Stimulated activated CD4-positive, alpha-beta T cell treated with anti-CD3 and anti-CD28 coated beads, TNF-alpha, amount 100 ng/mL, for 1 hour (primary cell): ENCODE measurements around the gene LAMA3.
"Not testable (repeated sequence)": the region's sequence is repeated elsewhere in the genome, so short reads cannot be mapped to it uniquely, and the experiment has no call there.

Source experiments
- DNase-seq, 3 donors: peaks; one replicate each; pipeline ENCODE4 v3.0.0-alpha.2; 2020; ENCODE audit warnings: low read depth in 3 of 3, low spot score in 1 of 3

LAMA3 gene

DNA sequence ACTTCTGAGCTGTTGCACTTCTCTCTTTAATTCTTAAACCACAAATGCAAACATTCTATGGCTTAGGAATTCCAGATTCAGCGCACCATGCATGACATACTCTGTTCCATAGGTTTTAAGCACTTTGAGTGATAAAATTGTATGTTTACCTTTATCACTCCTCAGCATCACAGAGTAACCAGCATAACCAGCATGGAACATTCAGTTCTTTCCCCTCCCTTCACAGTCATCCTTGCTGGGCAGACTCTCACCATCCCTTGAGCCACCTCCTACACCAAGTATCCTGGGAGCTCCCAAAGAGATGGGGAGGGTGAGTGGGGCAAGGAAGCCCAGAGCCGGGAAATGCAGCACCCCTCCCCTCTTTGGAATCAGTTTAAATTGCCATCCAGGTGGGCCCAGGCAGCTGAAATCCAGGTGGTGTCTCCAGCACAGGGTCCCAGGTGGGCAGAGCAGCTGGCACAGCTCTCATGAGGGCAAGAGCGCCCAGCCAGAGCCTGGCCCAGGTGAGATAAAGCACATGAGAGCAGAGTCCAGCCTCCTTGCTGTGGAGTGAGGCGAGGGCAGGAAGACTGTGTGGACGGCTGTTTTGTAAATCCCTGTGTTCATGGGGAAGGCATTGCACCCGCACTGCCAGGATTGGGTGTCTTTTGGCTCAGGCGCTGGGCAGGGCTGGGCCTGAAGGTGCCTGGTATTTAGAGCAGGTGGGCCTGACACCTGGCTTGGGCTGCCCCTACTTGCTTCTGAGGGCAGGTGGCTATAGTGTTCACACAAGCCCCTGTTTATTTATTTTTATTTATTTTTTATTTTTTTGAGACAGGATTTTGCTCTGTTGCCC, 36.8 kb downstream of the LAMA3 start:
- no peak for DNase-seq

DNA sequence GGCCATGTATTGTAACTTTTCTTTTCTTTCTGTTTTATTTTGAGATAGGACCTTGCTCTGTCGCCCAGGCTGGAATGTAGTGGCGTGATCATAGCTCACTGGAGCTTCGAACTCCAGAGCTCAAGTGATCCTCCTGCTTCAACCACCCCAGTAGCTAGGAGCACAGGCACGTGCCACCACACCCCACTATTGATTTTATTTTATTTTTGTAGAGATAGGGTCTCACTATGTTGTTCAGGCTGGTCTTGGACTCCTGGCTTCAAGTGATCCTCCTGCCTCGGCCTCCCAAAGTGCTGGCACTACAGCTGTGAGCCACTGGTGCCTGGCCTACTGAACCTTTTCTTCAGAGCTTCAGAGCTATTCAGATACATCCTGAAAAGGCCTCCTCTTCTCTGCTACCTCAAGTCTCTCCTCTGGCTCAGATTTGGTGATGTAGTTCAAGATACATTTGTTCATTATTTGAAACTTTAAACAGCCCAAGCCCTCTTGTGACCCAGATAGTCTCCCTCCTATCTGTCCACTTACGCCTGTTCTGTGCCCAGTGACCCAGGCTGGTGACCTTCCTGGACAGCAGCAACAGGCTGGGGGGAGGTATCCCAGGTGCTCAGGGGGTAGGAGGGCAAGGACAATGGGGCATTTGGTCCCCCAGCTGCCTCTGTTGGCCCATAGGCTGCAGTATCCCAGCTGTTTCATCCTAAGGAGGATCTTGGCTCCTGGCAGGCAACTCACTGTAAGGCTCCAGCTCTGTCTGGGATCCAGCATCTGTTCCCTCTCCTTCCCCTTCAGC, 38.6 kb downstream of the LAMA3 start:
- DNase-seq, result no peak

DNA sequence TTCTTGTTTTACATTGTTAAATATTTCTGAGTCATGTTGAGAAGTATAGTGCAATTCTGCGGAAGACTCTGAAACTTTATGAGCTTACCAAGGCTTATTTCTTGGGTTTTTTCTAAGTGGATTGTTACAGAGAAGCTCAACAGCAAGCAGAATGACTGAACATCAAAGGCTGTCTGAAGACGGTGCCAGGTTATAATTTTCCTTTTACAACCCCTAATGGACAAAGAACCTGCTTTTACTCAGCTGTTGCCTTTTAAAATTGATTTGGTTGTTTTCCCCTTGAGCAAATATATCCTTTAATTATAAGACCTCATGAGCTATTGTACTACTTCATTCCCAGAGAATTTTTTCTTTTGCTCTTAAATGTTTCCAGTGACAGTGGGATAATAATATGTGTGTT, 41.6 kb downstream of the LAMA3 start:
- DNase-seq, result no peak

- DNase-seq, result no peak
Measured at GRCh38 chr18:23731861-23732260, 42.6 kb downstream of the LAMA3 start.

DNA sequence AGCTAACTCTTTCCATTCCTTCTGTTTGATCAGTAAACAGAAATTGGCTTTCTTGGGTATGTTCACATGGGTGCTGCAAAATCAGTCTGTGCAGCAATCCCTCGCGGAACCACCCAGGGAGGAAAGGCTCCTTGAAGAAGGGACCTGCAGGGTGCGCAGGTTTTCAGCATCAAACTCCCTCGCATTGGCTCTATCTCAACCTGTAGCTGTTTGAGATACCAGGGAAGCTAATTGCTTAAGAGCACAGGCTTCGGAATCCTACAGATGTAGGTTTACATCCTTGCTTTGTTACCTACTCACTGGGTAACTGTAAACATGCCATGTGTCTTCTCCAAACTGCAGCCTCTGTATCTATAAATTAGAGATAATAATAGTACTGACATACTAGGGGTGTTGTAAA, 43.2 kb downstream of the LAMA3 start:
- DNase-seq, result no peak

GRCh38 chr18:23733265-23733664, 44.0 kb downstream of the LAMA3 start:
- not testable (repeated sequence) for DNase-seq

DNA sequence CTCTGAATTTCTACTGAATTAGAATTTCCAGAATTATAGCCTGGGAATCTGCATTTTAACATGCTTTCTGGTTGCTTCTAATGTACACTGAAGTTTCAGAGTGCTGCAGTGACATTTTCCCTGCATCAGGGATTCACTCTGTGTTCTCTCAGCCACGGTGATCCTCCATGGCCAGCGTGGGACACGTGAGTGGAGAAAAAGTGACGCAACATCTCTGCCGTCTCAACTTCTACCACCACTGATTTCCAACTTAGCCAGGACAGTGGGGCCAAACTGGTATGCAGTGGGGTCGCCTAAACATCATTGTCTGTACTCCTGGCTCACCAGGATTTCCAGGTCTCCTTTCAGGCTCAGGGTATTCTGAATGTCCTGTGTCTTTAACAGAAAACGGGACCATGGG, 44.6 kb downstream of the LAMA3 start:
- DNase-seq, result no peak

DNA sequence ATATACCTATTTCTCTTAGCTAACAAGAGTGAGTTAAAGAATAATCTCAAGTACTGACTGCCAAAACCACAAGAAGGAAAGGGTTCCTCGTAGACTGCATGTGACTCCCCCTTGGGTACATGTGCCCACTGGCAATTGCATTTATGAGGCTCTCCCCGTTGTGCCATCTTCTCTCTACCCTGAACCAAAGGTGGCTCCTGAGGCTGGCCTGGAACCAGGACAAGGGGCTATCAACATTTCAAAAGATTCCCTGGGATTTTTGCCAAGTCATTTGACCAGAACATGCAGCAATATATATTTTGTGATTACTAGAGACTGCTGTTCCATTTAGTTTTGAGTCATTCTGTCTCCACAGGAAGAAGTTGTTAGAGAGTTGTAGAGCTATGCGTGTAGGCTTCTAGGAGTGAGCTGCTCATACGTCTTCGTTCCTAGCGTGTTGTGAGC, 45.8 kb downstream of the LAMA3 start:
- DNase-seq, result no peak

GRCh38 chr18:23737578-23737977, 48.3 kb downstream of the LAMA3 start:
- no peak for DNase-seq

DNA sequence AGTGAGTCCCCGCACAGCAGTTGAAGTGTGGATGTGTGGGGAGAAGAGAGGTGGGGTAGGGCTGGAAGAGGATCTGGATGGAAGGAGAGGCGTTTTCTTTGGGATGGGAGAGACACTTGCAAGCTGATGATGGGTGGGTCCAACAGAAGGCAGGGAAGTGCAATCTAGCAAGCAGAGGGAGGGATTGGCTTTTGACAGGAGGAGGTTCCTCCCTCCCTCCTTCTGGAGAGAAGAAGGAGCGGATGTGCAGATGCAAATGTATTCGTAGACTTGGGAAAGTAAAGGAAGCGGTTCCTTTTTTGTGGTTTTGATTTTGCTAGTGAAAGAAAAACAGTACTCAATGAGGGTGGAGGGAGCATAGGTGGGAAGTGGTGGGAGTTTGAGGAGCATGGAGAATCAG, 48.9 kb downstream of the LAMA3 start:
- no peak for DNase-seq

DNA sequence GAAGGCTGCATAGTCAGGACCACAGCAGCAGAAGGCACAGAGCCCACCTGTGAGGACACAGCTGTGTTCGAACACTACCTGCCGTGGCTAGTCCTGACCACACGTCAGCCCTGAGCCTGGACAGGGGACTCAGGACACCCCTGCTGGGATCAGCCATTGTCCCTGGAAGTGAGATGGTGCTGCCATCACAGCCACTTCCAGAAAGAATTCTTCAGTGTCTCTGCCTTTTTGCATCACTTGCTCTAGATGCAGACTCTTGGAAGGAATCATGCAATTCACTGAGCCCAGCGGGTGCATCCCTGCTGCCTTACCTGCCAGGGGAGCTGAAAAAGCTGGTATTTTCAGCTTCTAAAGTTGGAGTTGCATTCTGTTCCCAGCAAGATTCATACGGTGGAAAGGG, 49.3 kb downstream of the LAMA3 start:
- DNase-seq, result no peak

- DNase-seq, result no peak
Measured at GRCh38 chr18:23740105-23740830, 51.0 kb downstream of the LAMA3 start.

DNA sequence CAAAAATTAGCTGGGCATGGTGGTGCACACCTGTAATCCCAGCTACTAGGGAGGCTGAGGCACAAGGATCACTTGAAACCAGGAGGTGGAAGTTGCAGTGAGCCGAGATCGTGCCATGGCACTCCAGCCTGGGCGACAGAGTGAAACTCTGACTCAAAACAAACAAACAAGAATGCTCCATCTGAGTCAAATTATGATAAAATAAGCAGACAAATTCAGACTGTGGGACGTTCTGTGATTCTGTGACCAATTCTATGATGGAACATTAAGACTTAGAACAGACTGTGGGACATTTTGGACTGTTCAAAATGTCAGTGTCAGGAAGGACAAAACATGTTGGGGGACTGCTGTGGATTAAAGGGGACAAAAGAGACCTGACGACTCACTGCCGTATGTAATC, 52.7 kb downstream of the LAMA3 start:
- DNase-seq, result not testable (repeated sequence)

DNA sequence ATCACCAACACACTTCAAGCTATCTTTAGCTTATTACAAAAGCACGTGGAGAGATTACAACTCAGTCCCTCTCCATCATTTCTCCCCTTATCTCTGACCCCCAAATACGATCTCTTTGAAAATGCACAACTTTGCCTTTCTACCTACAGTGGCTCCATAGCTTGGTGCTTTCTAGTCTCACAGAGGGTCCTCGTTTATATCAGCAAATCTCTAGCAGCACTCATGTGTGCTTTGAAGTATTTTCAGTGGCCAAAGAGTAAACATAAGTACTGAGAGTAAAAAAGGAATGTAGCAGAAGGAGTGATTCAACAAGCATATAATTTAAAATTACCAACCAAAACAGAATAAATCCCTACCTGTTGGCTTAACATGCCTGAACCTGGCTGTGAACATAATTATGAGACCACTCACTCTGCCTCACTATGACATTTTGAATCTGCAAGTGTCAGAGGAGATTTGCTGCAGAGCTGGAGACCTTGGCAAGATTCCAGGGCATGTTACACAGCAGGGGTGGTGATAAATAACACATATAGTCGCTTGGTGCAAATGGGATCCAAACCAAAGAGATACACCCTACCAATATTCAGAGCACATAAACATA, 54.6 kb downstream of the LAMA3 start:
- DNase-seq, result no peak

DNA sequence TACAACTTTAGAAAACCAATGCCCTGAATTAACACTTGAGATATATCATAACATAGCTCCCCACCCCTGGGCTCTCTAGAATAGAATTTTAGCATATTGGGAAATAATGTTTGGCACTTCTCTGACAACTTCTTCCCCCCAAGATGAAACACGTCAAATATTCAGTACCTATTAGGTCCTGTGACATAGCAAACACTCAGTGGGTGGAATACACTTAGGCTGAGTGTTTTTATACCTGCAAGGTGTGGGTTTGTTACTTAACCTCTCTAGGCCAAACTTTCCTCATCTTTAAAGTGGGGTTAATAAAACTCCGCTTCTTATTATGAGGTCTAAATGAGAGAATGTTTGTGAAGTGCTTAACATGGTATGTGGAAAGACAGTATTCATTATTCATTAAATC, 56.1 kb downstream of the LAMA3 start:
- DNase-seq, result no peak

DNA sequence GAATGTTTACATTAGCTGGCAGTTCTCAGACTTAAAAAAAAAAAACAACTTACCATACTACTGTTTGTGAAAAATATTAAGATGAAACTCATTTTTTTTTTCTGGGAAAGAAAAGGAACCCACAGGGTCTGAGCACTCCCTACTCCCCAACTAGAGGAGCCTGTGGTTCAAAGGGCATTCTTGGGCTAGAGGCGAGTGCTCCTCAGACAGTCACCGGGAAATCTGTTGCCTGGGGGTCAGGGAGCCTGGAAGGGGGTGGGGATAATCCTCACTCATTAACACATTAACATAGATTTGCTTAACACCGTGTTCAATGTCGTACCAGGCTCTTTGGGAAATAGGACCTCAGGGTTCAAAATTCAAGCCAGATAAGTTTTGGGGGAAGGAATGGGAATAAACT, 57.6 kb downstream of the LAMA3 start:
- DNase-seq, result no peak

- no peak for DNase-seq
Measured at GRCh38 chr18:23752363-23752762, 63.1 kb downstream of the LAMA3 start.

GRCh38 chr18:23752796-23753195, 63.5 kb downstream of the LAMA3 start:
- no peak for DNase-seq

- DNase-seq, result no peak
Measured at GRCh38 chr18:23756590-23757436, 67.6 kb downstream of the LAMA3 start.

DNA sequence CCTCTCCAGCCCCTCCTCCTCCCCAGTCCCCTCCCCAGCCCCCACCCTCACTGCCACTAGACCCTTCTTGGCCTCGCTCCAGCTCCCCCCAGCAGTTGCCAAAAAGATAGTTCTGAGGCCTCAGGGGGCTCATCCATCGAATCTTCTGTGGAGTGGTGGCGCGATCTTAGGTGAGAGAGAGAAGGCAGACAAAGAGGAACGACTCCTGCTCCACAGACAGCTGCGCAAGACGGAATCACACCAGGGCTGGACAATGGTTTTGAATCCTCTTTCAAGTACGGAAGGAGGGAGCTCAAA, 68.1 kb downstream of the LAMA3 start:
- no peak for DNase-seq

- DNase-seq, result no peak
Measured at GRCh38 chr18:23758281-23758680, 69.0 kb downstream of the LAMA3 start.
